Measurements from ENCODE around the gene ERLEC1. TPM values are rescaled to one million over a fixed set of nuclear protein-coding genes. Genes with fewer than 3 reads are reported as not detected.
A peak's percentile ranks its signal among the peaks of the same experiment; 100 is the strongest.

Gene ERLEC1
- total and polyA plus RNA-seq, 2 of the 4 experiments (the other 2 are of a cell fraction) = 40.3 to 53.4 TPM

DNA sequence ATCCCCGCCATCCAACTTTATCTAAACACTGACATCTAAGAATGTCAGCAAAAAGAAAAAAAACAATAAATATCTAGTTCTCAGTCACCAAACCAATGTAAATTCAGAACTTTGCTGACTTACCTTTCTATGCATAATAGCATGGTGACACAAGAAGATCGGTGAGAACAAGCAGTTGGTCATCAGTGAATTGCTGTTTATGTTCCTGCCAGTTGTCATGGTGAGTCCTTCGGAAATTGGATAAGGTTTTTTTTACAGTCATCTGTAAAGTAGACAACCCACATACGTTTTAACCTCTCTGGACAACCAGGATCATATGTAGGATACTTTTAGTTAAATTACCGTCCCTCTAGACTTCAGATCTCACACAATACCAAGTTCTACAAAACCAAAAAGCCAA lies 79.1 kb downstream of the ERLEC1 start:
- peak; percentile 41 for DNase-seq
- no peak overlapping the region for H4K91ac ChIP-seq (ENCODE audit: insufficient read depth, low read depth, low read length)
- CTCF ChIA-PET = no interaction called here
- H3K4me2 ChIP-seq (ENCODE audit: low read depth, low read length) = no peak overlapping the region
- POLR2A ChIA-PET (ENCODE audit: unreplicated experiment) = no interaction called here
- peak; percentile 31 for ATAC-seq (ENCODE audit: low read depth)
- H3K23ac ChIP-seq (ENCODE audit: low read depth, low read length) = no peak overlapping the region
- peaks cover 23% of the 10 kb centered on the region for H3K36me3 ChIP-seq (ENCODE audit: control insufficient read depth, insufficient read depth, low read length)
- no peak overlapping the region for H2AK9ac ChIP-seq (replicated peaks; ENCODE audit: low read depth, low read length, poor library complexity)
- H2BK15ac ChIP-seq (ENCODE audit: low read depth, low read length) = no peak overlapping the region
- no peaks in the 10 kb centered on the region for H3K9me3 ChIP-seq (ENCODE audit: control insufficient read depth, insufficient read depth, low read length)
- H3K4me3 ChIP-seq (ENCODE audit: insufficient read depth, low read depth, low read length) = no peak overlapping the region
- H2BK5ac ChIP-seq (ENCODE audit: low read depth, low read length, poor library complexity, severe bottlenecking) = no peak overlapping the region
- peaks cover 2 to 10% of the 10 kb centered on the region in 2 experiments; a peak in 3 of 4 replicates for H3K79me1 ChIP-seq (ENCODE audit: low read depth in 1 of 2, low read length in 2 of 2)
- dilution Hi-C loops (cut with HindIII; ENCODE audit: low sequenced_read_pairs, unreplicated experiment) = no loop called here
- H3K27ac ChIP-seq (ENCODE audit: insufficient read depth, low read length) = no peak overlapping the region
- no peak overlapping the region for H2BK20ac ChIP-seq (ENCODE audit: low read depth, low read length)
- no CpG with 5 or more reads among the region's 5 CpGs for WGBS, 2 experiments (ENCODE audit: extremely low coverage in 2 of 2, insufficient read length in 1 of 2)
- H3K4me1 ChIP-seq (ENCODE audit: control insufficient read depth, insufficient read depth, low read length) = no peaks in the 10 kb centered on the region
- H4K5ac ChIP-seq (ENCODE audit: low read depth, low read length) = no peak overlapping the region
- H2BK120ac ChIP-seq (ENCODE audit: low read depth, low read length) = no peak overlapping the region
- H3K14ac ChIP-seq (replicated peaks; ENCODE audit: low read depth, low read length) = no peak overlapping the region
- no peak overlapping the region for H3K4ac ChIP-seq (ENCODE audit: low read depth, low read length)
- no peaks in the 10 kb centered on the region; the same call in 1 of the 2 replicates for H3K9me1 ChIP-seq (ENCODE audit: insufficient read depth, low read length)
- no peak overlapping the region for H3K56ac ChIP-seq (ENCODE audit: extremely low read depth, insufficient read depth, low read length)
- no peaks in the 10 kb centered on the region for H4K20me1 ChIP-seq (ENCODE audit: insufficient read depth, low read length)
- H4K8ac ChIP-seq (ENCODE audit: low read depth in 2 of 2, low read length in 2 of 2) = no peak overlapping the region
- no peak for TF ChIP-seq FOS (IDR thresholded peaks at IDR 0.05; ENCODE audit: low read depth, low read length)
- TF ChIP-seq CHD1 (IDR thresholded peaks at IDR 0.05; ENCODE audit: low read depth, low read length) = no peak
- TF ChIP-seq RFX5 (IDR thresholded peaks at IDR 0.05; ENCODE audit: low read depth, low read length) = no peak
- TF ChIP-seq CEBPB (IDR thresholded peaks at IDR 0.05; ENCODE audit: low read depth, low read length) = no peak
- TF ChIP-seq MAFK (IDR thresholded peaks at IDR 0.05; ENCODE audit: low read depth, low read length) = no peak
- no peak for TF ChIP-seq USF2 (IDR thresholded peaks at IDR 0.05; ENCODE audit: low read depth, low read length)
- TF ChIP-seq BHLHE40 (IDR thresholded peaks at IDR 0.05; ENCODE audit: low read depth, low read length) = no peak
- TF ChIP-seq SMC3 (IDR thresholded peaks at IDR 0.05; ENCODE audit: low read depth, low read length) = no peak
- TF ChIP-seq RCOR1 (IDR thresholded peaks at IDR 0.05; ENCODE audit: insufficient replicate concordance, low read length) = no peak
- TF ChIP-seq MXI1 (IDR thresholded peaks at IDR 0.05; ENCODE audit: borderline replicate concordance, low read depth, low read length) = no peak
- no peak for TF ChIP-seq NFE2L2 (IDR thresholded peaks at IDR 0.05; ENCODE audit: low read depth, low read length)
- no peak for TF ChIP-seq RAD21 (IDR thresholded peaks at IDR 0.05; ENCODE audit: low read length)
- no peak for TF ChIP-seq MAZ (IDR thresholded peaks at IDR 0.05; ENCODE audit: borderline replicate concordance, low read depth, low read length)
- TF ChIP-seq, protein P1, sequence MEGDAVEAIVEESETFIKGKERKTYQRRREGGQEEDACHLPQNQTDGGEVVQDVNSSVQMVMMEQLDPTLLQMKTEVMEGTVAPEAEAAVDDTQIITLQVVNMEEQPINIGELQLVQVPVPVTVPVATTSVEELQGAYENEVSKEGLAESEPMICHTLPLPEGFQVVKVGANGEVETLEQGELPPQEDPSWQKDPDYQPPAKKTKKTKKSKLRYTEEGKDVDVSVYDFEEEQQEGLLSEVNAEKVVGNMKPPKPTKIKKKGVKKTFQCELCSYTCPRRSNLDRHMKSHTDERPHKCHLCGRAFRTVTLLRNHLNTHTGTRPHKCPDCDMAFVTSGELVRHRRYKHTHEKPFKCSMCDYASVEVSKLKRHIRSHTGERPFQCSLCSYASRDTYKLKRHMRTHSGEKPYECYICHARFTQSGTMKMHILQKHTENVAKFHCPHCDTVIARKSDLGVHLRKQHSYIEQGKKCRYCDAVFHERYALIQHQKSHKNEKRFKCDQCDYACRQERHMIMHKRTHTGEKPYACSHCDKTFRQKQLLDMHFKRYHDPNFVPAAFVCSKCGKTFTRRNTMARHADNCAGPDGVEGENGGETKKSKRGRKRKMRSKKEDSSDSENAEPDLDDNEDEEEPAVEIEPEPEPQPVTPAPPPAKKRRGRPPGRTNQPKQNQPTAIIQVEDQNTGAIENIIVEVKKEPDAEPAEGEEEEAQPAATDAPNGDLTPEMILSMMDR (conservative IDR thresholded peaks at IDR 0.05; ENCODE audit: low read depth, low read length) = no peak
- TF ChIP-seq, protein P2, sequence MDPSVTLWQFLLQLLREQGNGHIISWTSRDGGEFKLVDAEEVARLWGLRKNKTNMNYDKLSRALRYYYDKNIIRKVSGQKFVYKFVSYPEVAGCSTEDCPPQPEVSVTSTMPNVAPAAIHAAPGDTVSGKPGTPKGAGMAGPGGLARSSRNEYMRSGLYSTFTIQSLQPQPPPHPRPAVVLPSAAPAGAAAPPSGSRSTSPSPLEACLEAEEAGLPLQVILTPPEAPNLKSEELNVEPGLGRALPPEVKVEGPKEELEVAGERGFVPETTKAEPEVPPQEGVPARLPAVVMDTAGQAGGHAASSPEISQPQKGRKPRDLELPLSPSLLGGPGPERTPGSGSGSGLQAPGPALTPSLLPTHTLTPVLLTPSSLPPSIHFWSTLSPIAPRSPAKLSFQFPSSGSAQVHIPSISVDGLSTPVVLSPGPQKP (IDR thresholded peaks at IDR 0.05; ENCODE audit: borderline replicate concordance, low read depth, low read length) = no peak
- no peak for TF ChIP-seq POLR2A (IDR thresholded peaks at IDR 0.05; ENCODE audit: low read depth, low read length)
- H2AK5ac ChIP-seq (ENCODE audit: low read depth, low read length) = no peak overlapping the region
- intact Hi-C loops (cut with micrococcal nuclease) = no loop called here
- in situ Hi-C loops (cut with MboI; ENCODE audit: low sequenced_read_pairs) = no loop called here
- H3K18ac ChIP-seq (ENCODE audit: low read depth, low read length) = no peak overlapping the region
- no TSS peak for BruUV-seq (replicated peaks)
- no peak overlapping the region for H2AFZ ChIP-seq (replicated peaks; ENCODE audit: low read length, poor library complexity)
- H3K9ac ChIP-seq (ENCODE audit: low read depth, low read length) = no peak overlapping the region
- H3K27me3 ChIP-seq (ENCODE audit: control insufficient read depth, insufficient read depth, low read length) = no peaks in the 10 kb centered on the region
